Measurements from ENCODE around the gene TPSG1. TPM values are rescaled to one million over a fixed set of nuclear protein-coding genes. Genes with fewer than 3 reads are reported as not detected.

Gene TPSG1
- total RNA-seq, 1 experiment from 2014 or later = not detected

GRCh38 chr16:1265090-1265630 is 40.1 kb upstream of the TPSG1 start (continued):
- no peak for TF ChIP-seq CREM (CRISPR knock-in tag; IDR thresholded peaks at IDR 0.05)
- TF ChIP-seq, protein P1, sequence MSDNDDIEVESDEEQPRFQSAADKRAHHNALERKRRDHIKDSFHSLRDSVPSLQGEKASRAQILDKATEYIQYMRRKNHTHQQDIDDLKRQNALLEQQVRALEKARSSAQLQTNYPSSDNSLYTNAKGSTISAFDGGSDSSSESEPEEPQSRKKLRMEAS (CRISPR knock-in tag; IDR thresholded peaks at IDR 0.05) = no peak
- no peak for TF ChIP-seq NR1H2 (CRISPR knock-in tag; IDR thresholded peaks at IDR 0.05)
- TF ChIP-seq ESRRA (CRISPR knock-in tag; IDR thresholded peaks at IDR 0.05; ENCODE audit: borderline replicate concordance) = no peak
- TF ChIP-seq SMAD3 (CRISPR knock-in tag; IDR thresholded peaks at IDR 0.05; ENCODE audit: borderline replicate concordance) = no peak
- no peak for TF ChIP-seq HMGA2 (CRISPR knock-in tag; IDR thresholded peaks at IDR 0.05)
- TF ChIP-seq ZNF121 (CRISPR knock-in tag; IDR thresholded peaks at IDR 0.05) = no peak
- no peak for TF ChIP-seq HMGXB4 (CRISPR knock-in tag; IDR thresholded peaks at IDR 0.05)
- no peak for TF ChIP-seq TCF7 (CRISPR knock-in tag; IDR thresholded peaks at IDR 0.05; ENCODE audit: low read depth)
- TF ChIP-seq SOX15 (CRISPR knock-in tag; IDR thresholded peaks at IDR 0.05) = no peak

- ChIA-PET CTCF (no interaction called here), POLR2A (no interaction called here)
- ATAC-seq (no peak), DNase-seq (ENCODE audit: low spot score) (no peak)
- Mint-ChIP-seq H3K27me3 (ENCODE audit: low read depth) (peaks cover 31% of the 10 kb centered on the region), H3K36me3 (peaks cover 9% of the 10 kb centered on the region; the same call in 1 of the 2 replicates), H3K4me1 (peaks cover 3% of the 10 kb centered on the region), H3K27ac (peak overlapping the region; percentile 91), H3K4me3 (no peak overlapping the region), H3K9me3 (peaks cover 15% of the 10 kb centered on the region)
- TF ChIP-seq ZBTB43 (CRISPR knock-in tag; IDR thresholded peaks at IDR 0.05) (0 out of 2 replicates have a peak, but pooled peaks have one; percentile 37), ZNF121 (CRISPR knock-in tag; IDR thresholded peaks at IDR 0.05) (no peak)
Measured at GRCh38 chr16:1264345-1265089, 39.4 kb upstream of the TPSG1 start.

GRCh38 chr16:1263591-1264344 is 38.7 kb upstream of the TPSG1 start:
- ChIA-PET POLR2A (no interaction called here), CTCF (no interaction called here)
- Mint-ChIP-seq H3K27ac (no peak overlapping the region; the same call in 1 of the 2 replicates), H3K36me3 (peaks cover 9% of the 10 kb centered on the region; the same call in 1 of the 2 replicates), H3K9me3 (peaks cover 15% of the 10 kb centered on the region), H3K4me1 (peaks cover 5% of the 10 kb centered on the region), H3K27me3 (ENCODE audit: low read depth) (peaks cover 37% of the 10 kb centered on the region), H3K4me3 (no peak overlapping the region)
- DNase-seq (ENCODE audit: low spot score) = no peak
- no peak for ATAC-seq
- TF ChIP-seq MXD4 (CRISPR knock-in tag; IDR thresholded peaks at IDR 0.05; ENCODE audit: borderline replicate concordance) = no peak
- no peak for TF ChIP-seq OVOL2 (CRISPR knock-in tag; IDR thresholded peaks at IDR 0.05; ENCODE audit: borderline replicate concordance)
- no peak for TF ChIP-seq ESRRA (CRISPR knock-in tag; IDR thresholded peaks at IDR 0.05; ENCODE audit: borderline replicate concordance)
- TF ChIP-seq TP53 (CRISPR knock-in tag; IDR thresholded peaks at IDR 0.05) = no peak
- no peak for TF ChIP-seq NR3C1 (CRISPR knock-in tag; conservative IDR thresholded peaks at IDR 0.05; ENCODE audit: low read depth)
- no peak for TF ChIP-seq TEAD4 (CRISPR knock-in tag; IDR thresholded peaks at IDR 0.05)
- no peak for TF ChIP-seq PRRX2 (CRISPR knock-in tag; IDR thresholded peaks at IDR 0.05)
- no peak for TF ChIP-seq CBFB (CRISPR knock-in tag; IDR thresholded peaks at IDR 0.05; ENCODE audit: low read depth)
- TF ChIP-seq SMAD4 (CRISPR knock-in tag; IDR thresholded peaks at IDR 0.05) = no peak
- TF ChIP-seq TEAD1 (CRISPR knock-in tag; IDR thresholded peaks at IDR 0.05) = no peak
- TF ChIP-seq JAZF1 (CRISPR knock-in tag; IDR thresholded peaks at IDR 0.05) = no peak
- no peak for TF ChIP-seq KAT7 (CRISPR knock-in tag; IDR thresholded peaks at IDR 0.05; ENCODE audit: borderline replicate concordance)
- TF ChIP-seq E2F5 (CRISPR knock-in tag; IDR thresholded peaks at IDR 0.05) = no peak
- no peak for TF ChIP-seq USF1 (CRISPR knock-in tag; IDR thresholded peaks at IDR 0.05)
- no peak for TF ChIP-seq ZNF423 (CRISPR knock-in tag; IDR thresholded peaks at IDR 0.05)
